Skin of body (tissue), 2 donors: Measurements from ENCODE around the gene PTPRF. TPM values are rescaled to one million over a fixed set of nuclear protein-coding genes. Genes with fewer than 3 reads are reported as not detected.
A peak's percentile ranks its signal among the peaks of the same experiment; 100 is the strongest.
"Not testable (repeated sequence)": the region's sequence is repeated elsewhere in the genome, so short reads cannot be mapped to it uniquely, and the experiment has no call there.

Experiments
- DNase-seq: peaks from one replicate; lab custom pipeline; 2025; lab: John Stamatoyannopoulos, UW
- total RNA-seq: library from RNA; depleted of rRNA; stranded (reverse); fragments of >200 nt; gene quantifications from one replicate; pipeline ENCODE4 v1.2.3, GENCODE V29; 2014

Gene PTPRF
- total RNA-seq, 1 donor from 2014 or later = 79.3 TPM

- DNase-seq = no peak
Observed at GRCh38 chr1:43622901-43623780, 92.5 kb downstream of the PTPRF start.

- no peak for DNase-seq
Observed at GRCh38 chr1:43625063-43625780, 94.5 kb downstream of the PTPRF start.

- DNase-seq = no peak
Observed at GRCh38 chr1:43632135-43632670, 101.5 kb downstream of the PTPRF start.

- DNase-seq = no peak
Observed at GRCh38 chr1:43634721-43635120, 104.0 kb downstream of the PTPRF start.

- DNase-seq = no peak
Observed at GRCh38 chr1:43636006-43636641, 105.4 kb downstream of the PTPRF start.

- no peak for DNase-seq
Observed at GRCh38 chr1:43637267-43637666, 106.6 kb downstream of the PTPRF start.

GRCh38 chr1:43638381-43638780, 107.7 kb downstream of the PTPRF start:
- DNase-seq = not testable (repeated sequence)

GRCh38 chr1:43639976-43640794, 109.5 kb downstream of the PTPRF start:
- no peak for DNase-seq

- DNase-seq = no peak
Observed at GRCh38 chr1:43644558-43644957, 113.9 kb downstream of the PTPRF start.

GRCh38 chr1:43645461-43645860, 114.8 kb downstream of the PTPRF start:
- no peak for DNase-seq

- not testable (repeated sequence) for DNase-seq
Observed at GRCh38 chr1:43647331-43647730, 116.6 kb downstream of the PTPRF start.

GRCh38 chr1:43648221-43648847, 117.7 kb downstream of the PTPRF start:
- no peak for DNase-seq

GRCh38 chr1:43648876-43649477, 118.3 kb downstream of the PTPRF start:
- DNase-seq = no peak

- DNase-seq = peak; percentile 96
Observed at GRCh38 chr1:43650310-43651085, 119.8 kb downstream of the PTPRF start.

GRCh38 chr1:43651188-43651587, 120.5 kb downstream of the PTPRF start:
- DNase-seq = no peak

GRCh38 chr1:43651902-43652301, 121.2 kb downstream of the PTPRF start:
- DNase-seq = no peak

- no peak for DNase-seq
Observed at GRCh38 chr1:43653339-43653738, 122.7 kb downstream of the PTPRF start.

- no peak for DNase-seq
Observed at GRCh38 chr1:43653893-43654292, 123.2 kb downstream of the PTPRF start.

GRCh38 chr1:43655953-43656352, 125.3 kb downstream of the PTPRF start:
- DNase-seq = no peak
